SHP77 treated with DMSO at 0.1 percent for 48 hours (cell line): ENCODE data around the gene JADE1.

Experiments used
- DNase-seq: peaks from one replicate; lab custom pipeline; 2025; lab: John Stamatoyannopoulos, UW

Gene JADE1

GRCh38 chr4:128810871-128811570 lies 1.5 kb downstream of the JADE1 start:
- DNase-seq, result peak; percentile 48

- peak; percentile 43 for DNase-seq
Measured at GRCh38 chr4:128811571-128812441, 2.3 kb downstream of the JADE1 start.

GRCh38 chr4:128812442-128813235 lies 3.1 kb downstream of the JADE1 start:
- DNase-seq, result no peak

DNA sequence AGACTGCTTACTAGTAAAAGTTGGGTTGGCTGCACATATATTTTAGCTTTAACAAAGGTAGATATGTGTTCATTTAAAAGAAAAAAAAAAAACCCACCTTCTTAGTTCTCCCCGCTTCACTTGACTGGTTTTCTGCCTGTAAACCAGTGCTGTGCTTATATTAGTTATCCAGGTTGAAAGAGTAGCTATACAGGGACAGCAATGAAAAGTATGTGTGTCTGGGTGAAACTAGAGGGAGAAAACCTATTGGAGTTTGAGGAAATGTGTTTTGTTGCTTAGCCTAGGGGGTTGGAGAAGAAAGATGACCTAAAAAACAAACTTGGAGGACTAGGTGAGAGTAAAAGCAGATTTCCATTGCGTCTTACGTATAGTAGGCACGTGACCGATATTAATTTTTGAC lies 4.5 kb downstream of the JADE1 start:
- DNase-seq, result no peak

DNA sequence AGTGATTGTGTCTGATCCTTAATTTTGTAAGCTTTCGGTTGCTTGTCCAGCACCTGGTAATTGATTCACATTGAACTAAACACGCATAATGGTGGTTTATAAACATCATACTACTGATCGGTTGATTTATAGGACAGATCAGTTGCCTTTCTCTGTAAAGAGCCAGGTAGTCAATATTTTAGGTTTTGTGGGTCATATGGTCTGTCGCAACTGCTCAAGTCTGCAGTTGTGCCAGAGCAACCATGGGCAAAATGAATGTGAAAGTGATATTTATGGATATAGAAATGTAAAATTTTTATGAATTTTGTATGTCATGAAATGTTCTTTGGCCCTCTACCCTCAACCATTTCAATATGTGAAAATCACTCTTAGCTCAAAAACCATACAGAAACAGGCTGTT lies 8.9 kb downstream of the JADE1 start:
- DNase-seq, result no peak

DNA sequence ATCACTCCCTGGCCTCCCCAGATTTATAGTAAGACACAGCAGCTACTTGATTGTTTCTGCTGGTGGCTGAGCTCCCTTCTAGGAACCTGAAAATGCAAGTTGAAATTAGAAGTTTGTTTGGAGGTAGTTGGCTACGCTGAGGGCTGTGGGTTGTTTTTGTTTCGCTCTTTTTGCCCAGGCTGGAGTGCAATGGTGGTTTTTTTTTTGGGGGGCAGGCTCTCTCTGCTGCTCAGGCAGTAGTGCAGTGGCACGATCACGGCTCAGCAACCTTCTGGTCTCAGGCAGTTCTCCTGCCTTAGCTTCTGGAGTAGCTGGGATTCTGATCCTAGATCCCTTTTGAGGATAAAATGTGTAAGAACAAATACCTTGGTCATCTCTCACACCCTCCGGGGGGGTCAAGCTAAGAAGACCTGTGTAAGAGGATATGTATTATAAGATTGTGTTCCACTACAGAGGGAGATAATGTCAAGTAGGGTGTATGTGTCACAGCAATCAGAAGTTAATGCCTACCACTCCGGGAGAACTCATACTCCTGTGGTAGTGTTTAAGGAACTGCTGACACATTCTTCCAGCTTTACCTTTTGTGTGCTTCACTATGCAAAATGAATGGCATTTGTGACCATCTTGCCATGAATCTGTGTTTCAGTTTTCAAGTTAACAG lies 9.7 kb downstream of the JADE1 start:
- no peak for DNase-seq

DNA sequence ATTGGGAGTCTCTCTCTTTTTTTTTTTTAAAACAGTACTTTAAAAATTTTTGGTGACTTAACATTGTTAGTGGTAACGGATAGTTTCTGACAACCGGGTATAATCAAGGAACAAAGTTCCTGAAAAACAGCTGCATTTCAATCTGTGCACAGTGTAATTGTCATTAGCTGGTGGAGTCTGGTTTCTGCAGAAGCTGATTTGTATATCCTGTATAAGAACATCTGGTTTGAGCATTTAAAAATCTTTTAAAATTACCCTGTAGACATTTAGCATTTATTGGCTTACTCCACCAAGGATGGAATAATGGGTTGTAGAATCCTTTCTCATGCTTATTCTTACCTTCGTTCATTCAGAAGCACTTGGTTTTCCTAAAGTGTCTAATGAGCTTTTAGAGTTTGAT lies 11.2 kb downstream of the JADE1 start:
- no peak for DNase-seq

DNA sequence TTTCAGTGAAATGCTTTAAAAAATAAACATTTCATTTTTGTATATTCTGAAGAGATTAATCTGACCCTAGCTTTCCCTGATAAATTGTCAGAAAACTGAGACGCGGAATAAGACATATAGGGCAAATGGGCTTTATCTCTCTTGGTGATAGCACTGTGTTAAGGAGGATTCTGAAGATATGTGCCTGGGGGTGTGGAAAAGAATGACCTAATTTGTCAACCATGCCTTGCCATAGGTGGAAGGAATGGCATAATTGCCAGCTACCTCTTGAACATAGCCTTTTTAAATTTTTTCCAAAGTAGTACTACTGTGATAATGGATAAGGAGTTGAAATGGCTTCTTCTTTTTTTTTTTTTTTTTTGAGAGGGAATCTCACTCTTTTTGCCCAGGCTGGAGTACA lies 11.7 kb downstream of the JADE1 start:
- DNase-seq, result no peak

DNA sequence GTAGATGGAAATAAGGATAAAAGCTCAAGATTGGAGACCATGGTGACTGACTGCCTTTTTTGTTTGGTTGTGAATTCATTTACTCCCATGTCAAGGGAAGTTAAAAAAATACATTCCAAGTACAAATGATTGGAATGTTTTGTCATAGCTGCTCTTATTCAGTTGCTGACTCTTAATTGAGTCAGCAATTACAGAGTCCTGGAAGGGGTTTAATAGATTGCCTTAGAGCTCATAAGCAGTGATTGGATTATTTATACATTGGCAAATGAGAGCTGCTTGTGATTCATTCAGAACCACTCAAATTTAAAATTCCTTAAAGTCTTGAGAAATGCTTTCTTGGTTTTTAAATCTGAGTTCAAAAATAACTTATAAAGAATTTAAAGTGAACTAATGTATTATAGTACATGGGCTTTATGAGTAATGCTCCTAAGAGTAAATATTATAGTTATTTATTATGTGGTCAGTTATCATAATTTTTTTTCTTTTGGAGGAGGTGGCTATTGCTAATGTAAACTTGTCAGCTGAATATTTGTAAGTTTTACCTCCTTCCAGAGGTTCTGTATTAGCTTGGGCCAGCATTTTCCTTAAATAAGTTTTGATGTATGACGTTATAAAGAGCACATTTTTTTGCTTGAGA lies 13.6 kb downstream of the JADE1 start:
- no peak for DNase-seq

DNA sequence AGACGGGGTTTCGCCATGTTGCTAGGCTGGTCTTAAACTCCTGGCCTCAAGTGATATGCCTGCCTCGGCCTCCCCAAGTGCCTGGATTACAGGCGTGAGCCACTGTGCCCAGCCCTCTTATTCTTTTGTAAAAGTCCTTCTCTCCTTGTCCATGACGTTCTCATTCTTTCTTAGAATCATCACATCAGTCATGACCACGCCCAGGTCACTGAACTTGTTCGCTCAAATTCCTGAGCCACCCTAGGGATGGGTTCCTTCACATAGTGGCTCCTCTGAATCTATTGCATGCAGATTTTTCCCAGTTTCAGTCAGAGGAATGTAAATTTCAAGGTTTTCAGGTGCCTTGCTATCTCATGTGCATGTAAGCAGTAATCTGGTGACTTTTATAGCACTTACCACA lies 15.7 kb downstream of the JADE1 start:
- no peak for DNase-seq

DNA sequence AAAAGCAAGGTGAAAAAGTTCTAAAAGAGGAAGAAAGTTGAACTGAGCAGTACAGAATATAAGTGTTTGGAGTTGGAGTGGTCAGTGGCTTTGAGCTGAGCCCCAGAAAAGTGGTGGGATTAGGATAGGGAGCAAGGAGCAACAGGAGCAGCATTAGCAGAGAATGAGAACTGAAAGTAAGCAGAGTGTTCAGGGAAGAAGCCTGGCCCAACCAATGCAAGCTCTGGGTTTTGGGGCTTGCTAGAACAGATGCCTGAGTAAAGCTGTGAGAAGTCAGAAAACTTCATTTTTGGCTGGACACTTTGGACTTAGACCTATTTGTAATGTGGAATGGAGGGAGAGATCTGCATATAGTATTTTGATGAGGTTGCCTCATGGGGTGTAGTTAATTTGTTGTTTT lies 17.8 kb downstream of the JADE1 start:
- no peak for DNase-seq

- no peak for DNase-seq
Measured at GRCh38 chr4:128830906-128831503, 21.5 kb downstream of the JADE1 start.

DNA sequence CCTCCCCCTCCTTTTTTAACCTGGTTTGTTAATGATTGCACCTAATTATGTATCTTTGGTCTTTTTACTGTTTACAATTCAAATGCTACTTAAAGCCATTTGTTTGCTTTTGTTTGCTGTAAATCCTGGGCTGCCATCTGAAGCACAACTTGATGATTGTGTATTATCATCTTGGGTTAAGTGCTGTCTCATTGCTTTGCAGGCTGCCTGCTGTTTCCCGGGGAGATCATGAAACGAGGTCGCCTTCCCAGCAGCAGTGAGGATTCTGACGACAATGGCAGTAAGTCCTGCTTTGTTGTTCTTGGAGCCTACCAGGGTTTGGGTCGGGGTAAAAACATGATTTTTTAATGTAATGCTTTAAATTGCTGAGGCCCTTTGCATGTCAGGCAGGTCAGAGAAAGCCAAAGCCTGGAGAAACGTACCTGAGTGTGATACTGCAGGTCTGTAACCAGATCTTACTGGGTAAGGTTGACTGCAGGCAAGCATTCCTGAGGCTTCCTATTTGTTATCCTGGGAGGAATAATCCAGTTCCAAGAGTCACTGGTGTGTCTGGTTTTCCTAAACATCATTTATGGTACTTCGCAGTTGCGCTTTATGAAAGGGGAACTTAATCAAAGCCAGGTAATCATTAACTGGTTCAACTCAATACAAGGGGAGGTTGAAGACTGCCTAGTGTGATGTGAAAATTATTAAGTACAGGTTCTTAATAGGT lies 22.2 kb downstream of the JADE1 start:
- DNase-seq, result no peak

DNA sequence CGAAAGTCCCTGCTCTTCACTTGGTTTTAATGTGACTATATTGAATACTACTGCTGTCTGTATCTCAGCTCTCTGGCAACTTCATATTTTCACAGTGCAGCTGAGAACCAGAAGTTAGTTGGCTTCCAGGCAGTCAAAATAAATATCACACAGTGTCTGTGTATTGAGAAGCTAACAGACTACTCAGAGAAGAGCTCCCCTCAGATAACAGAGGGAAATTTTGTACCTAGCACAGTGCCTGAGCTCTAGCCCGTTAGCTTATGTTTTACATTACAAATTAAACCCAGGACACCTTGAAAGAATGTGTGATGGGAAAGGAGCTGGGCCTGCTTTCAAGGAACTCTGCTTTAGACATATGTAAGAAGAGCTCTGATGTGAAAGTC lies 22.7 kb downstream of the JADE1 start:
- no peak for DNase-seq

DNA sequence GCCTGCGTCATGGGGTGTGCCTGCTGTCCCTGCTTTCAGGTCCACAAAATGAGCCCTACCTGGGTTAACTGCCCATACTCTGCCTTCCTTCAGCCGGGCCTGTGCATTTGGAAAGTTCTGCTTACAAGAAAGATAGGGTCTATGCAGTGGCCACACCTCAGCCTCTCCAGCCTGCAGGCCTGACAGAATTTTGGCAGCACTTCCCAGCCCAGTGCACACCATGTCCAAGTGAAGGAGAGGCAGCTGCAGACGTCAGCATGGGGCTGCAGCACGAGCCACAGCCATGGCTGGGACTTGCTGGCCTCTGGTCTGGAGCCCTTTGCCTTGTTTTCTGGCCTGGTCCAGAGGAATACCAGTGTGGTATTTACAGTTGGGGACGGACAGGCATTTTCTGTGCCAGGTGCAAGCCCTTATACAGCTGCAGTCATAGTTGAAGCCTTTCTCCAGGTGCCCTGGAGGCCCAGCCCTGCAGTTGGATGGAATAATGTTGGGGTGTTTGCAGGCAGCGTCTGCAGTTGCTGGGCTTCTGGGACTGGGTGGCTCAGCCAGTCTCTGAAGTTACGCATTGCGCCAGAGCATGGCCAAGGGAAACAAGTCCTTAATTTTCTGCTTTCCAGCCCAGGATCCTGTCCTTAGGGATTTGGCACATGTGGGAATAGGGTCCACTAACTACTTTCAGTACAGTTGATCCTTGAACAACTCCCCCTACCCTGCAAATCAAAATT lies 26.2 kb downstream of the JADE1 start:
- DNase-seq, result no peak

DNA sequence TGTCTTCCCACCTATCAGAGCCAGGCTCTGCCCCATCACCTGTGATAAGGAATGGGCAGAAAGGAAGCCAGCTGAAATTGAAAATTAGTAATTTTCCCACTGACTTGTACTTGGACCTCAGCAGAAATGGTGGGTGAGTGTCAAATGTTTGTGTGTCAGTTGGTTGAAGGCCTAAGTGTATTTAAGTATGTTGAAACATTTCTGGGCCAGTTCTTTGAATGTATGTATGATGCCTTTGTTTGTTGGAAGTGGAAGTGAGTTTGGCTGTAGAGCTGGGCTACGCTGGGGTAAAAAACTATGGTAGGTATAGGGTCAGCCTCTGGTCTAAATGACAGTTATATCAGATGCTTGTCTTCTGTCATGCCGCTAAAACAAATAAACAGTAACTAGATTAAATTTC lies 27.7 kb downstream of the JADE1 start:
- DNase-seq, result no peak

DNA sequence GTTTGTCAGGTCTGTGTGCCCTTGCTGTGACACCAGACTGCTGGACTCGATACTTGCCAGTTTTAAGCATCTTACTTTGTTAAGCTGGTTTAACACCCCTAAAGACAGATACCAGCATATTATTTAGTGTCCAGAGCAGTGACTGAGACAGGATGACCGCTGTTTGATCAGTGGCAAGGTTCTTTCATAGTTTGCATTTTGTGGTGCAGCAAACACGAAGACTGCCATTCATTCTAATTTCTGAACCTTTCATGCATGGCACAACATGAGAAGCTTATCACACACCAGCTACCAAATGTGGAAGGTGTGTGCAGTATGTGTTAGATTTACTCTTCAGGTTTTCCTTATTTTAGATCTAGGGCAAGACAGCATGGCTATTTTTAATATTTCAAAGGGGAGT lies 28.2 kb downstream of the JADE1 start:
- DNase-seq, result no peak

DNA sequence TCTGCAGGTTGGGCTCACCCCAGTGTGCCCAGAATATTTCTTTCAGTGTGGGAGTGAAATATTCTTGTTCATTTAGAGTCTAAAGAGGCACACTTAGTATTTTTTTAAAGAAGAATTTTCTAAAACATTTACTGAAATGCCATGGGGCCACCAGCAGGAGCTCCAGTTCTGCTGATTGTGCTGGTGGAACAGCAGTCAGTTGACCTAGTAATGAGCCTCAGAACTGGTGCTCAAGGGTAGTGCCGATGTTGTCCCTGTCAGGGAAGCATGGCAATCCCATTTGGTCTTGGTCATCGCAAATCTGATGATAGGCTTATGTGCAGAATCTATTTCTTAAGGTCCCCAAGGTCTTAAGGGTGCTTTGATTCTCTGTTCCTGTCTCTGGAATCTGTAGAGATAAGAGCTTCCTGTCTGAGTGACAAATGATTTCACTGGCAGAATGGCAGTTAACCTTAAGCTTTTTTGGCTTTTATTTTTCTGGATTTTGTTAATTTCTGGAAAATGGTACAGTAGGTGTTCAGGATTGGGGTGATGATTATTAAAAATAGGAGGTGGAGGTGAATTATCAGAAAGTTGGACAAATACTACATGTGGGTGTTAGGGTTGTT lies 31.3 kb downstream of the JADE1 start:
- no peak for DNase-seq

- no peak for DNase-seq
Measured at GRCh38 chr4:128841402-128841801, 31.9 kb downstream of the JADE1 start.

DNA sequence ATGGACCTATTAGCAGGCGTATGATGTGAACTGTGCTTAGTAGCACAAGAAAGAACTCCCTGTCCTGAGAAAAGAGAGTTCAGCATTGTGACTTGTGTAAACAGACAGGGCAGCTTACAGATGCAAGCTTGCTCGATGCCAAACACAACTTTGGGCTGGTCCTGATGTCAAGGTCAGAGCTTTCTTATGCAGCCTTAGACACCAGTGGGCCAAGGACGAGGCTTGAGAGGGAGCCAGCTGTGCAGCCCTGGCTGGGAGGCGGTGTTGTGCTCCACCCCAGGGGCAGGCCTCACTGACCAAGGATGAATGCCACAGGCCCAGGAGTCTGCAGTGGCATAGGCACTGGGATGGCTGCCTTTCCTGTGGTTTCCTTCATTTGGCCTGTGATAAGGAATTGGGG lies 35.4 kb downstream of the JADE1 start:
- DNase-seq, result no peak
